Activated CD4-positive, alpha-beta T cell treated with anti-CD3 and anti-CD28 coated beads for 24 hours (primary cell): ENCODE measurements around the gene RHOF.
"Not testable (repeated sequence)": the region's sequence is repeated elsewhere in the genome, so short reads cannot be mapped to it uniquely, and the experiment has no call there.

Experiments used
- DNase-seq, 2 donors: peaks; one replicate each; pipeline ENCODE4 v3.0.0-alpha.2; 2020; ENCODE audit warnings: low read depth in 2 of 2

Gene RHOF

GRCh38 chr12:121793838-121794533 is 498 bp upstream of the RHOF start:
- DNase-seq = peak; percentile 91 to 93

DNA sequence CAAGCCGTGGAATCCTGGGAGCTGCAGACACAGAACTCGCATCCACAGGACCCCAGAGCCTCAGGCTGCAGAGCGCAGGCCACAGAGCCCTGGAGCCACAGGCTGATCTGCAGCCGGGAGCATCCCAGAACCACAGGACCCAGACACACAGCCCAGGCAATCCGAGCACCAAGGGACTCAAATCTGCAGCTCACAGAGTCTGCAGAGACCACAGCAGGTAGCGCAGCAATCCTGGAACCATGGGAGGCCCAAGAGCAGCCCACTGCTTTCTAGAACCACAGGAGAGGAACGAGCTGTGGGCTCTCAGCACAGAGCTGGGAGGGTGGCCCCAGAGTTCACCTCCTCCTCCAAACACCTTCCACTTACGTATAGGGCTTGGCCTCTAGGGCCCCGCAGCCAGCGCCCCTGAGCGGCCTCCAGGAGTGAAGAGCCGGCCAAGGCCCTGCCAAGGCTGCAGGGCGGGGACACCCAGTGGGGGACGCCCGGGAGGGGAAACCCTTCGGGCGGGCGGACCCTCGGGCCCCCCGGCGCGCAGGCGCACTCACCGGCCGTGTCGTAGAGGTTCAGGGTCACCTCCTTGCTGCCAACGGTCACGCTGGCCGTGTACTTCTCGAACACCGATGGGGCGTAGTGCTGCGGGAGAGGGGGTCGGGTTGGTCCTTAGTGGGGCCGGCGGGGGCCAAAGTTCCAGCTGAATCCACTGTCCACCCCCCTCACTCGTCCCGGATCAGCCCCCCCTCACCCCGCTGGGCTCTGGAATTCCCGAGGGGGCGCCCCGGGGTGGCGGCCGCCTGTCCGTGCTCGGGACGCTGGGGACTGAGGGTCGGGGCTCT is 665 bp downstream of the RHOF start:
- no peak for DNase-seq

- DNase-seq = no peak
Measured at GRCh38 chr12:121791671-121792551, 1.6 kb downstream of the RHOF start.

- DNase-seq = not testable (repeated sequence)
Measured at GRCh38 chr12:121790785-121791184, 2.7 kb downstream of the RHOF start.

- DNase-seq = peak; percentile 84 to 89
Measured at GRCh38 chr12:121789800-121790728, 3.4 kb downstream of the RHOF start.

DNA sequence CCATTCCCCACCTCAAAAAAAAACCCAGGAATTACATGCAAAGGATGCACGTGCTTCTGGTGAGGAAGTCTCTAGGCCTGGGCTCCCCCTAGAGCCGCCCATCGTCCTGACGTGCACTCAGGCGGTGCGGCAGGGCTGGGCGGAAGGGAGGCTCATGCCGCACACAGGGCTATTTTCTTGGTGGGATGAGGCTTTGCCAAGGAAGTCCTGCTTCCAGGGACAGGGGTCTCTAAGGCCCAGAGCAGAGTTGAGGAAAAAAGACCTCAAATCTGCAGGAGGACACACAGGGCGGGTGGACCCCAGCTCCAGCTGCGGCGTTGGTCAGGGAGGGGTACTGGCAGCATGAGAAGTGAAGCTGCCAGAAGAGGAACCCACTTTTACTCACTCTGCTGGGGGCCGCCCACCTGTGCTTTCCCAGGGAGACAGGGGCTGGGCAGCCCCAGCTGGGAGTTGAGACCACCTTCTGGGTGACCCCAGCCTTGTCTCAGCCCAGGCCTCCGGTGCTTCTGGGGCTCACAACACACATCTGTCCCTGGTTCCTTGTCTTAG is 4.2 kb downstream of the RHOF start:
- no peak for DNase-seq

GRCh38 chr12:121788176-121788818 is 5.2 kb downstream of the RHOF start:
- DNase-seq = no peak

- no peak for DNase-seq
Measured at GRCh38 chr12:121787063-121788025, 6.1 kb downstream of the RHOF start.

DNA sequence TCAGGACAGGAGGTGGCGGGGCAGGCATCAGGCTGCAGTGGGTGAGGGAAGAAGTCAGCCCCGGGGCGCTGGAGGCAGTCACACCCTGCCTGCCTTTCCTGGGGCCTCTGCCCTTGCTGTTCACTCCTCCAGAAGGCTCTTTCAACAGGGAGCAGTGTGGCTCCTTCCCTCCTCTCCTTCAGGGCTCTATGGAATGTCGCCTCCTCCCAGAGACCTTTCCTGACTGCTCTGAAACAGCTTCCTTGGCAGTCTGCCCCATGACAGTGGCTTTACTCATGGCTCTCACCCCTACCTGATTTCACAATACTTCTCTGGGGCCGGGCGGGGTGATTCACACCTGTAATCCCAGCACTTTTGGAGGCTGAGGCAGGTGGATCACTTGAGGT is 7.1 kb downstream of the RHOF start:
- no peak for DNase-seq

- DNase-seq = no peak
Measured at GRCh38 chr12:121784460-121784859, 9.0 kb downstream of the RHOF start.

GRCh38 chr12:121783766-121784165 is 9.7 kb downstream of the RHOF start:
- no peak for DNase-seq

DNA sequence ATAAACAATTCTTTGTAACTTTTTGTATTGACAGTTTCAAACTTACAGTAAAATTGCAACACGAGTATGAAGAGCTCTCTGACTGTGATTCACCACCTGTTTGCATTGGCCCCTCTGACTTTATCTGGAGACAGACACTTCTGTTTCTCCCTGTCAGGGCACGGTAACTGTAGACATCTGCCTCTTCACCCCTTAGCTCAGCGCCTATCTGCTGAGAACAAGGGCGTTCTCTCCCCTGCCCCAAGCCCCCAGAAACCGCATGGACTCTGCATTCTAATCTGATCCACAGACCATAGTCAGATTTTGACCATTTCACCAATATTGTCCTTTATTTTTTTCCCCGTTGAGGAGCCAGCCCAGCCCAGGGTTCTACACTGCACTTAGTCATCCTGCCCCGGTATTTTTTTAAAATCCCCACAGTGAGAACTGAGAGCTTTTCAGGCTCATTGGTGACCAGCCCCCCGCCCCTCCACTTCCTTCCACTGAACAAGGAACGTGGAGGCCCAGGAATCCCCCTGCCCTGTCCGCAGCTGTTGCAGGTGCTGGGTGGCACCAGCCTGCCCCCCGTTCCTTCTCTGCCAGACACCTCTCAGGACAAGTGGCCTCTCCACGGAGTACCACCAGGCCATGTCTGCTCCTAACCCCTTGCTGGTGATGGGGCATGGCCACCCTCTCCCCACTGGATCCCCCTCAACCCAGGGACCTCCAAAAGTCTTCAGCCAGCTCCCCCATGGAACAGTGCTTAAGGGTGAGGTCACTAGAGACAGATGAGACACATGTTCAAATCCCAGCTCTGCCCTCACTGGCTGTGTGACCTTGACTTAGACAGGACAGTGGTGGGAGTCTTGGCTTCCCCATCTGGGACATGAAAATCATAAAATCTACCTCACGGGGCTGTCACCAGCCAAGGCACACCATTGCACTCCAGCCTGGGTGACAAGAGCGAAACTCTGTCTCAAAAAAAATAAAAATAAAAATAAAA is 11.2 kb downstream of the RHOF start:
- DNase-seq = no peak

- DNase-seq = no peak
Measured at GRCh38 chr12:121781484-121781997, 11.9 kb downstream of the RHOF start.

GRCh38 chr12:121780429-121780828 is 13.1 kb downstream of the RHOF start:
- DNase-seq = no peak

DNA sequence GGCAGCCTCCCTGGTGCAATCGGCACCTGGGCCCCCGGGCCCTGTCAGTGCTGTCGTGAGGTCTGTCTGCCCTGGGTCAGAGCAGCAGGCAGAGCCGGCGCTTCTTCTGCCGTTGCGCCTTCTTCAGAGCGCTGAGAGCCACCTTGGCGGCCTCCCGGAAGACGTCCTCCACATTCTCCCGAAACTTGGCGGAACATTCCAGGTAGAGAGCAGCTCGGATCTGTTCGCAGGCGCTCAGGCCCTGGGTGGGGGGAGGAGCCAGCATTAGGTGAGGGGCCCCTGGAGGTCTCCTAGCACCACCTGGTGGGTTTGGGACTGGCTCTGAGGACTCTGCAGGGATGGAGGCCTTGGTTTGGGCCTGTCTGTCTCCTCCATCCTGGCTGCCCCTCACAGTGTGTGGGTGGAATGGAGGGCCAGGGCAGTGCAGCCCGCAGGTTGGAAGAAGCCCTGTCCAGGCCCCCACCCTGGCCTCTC is 14.0 kb downstream of the RHOF start:
- DNase-seq = no peak

- DNase-seq = no peak
Measured at GRCh38 chr12:121778567-121779421, 14.7 kb downstream of the RHOF start.
